Measurements from ENCODE around the gene NDUFC2.

DNA sequence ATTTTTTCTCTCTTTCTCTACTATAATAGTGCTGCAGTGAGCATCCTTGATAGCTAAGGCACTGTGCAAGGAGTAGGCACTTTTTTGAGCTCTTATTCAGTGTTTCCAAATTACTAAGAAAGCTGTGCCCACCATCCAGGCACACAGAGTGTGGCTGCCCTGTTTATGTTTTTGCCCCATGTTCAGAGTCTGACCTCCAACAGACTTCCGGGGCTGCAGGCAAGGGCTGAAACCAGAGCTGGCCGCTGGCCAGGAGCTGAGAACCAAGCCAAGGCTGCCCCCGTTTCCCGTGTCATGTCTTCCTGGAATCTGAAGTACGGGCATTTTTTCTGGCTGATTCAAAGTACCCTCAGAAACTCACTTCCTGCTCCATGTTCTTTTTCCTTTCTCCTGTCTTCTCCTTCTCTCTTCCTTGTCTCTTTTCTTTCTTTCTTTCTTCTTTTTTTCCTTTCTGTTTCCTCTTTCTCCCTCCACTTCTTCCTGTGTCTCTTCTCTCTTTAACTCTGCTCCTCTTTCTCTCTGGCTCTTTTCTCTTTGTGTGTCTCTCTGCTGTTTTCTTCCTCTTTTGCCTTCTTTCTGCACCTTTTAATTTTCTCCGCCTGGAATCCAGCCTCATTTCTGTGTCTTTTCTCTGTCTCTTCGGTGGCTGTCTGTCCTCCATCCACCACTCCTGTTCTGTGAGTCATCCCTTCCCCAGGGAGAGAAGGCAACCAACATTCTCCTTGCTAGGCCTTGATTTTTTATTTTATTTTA is 39.6 kb downstream of the NDUFC2 start:
- TF ChIP-seq, protein P1, sequence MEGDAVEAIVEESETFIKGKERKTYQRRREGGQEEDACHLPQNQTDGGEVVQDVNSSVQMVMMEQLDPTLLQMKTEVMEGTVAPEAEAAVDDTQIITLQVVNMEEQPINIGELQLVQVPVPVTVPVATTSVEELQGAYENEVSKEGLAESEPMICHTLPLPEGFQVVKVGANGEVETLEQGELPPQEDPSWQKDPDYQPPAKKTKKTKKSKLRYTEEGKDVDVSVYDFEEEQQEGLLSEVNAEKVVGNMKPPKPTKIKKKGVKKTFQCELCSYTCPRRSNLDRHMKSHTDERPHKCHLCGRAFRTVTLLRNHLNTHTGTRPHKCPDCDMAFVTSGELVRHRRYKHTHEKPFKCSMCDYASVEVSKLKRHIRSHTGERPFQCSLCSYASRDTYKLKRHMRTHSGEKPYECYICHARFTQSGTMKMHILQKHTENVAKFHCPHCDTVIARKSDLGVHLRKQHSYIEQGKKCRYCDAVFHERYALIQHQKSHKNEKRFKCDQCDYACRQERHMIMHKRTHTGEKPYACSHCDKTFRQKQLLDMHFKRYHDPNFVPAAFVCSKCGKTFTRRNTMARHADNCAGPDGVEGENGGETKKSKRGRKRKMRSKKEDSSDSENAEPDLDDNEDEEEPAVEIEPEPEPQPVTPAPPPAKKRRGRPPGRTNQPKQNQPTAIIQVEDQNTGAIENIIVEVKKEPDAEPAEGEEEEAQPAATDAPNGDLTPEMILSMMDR (conservative IDR thresholded peaks at IDR 0.05; ENCODE audit: low read depth in 2 of 2) = no peak
- no peak for TF ChIP-seq EZH2 (IDR thresholded peaks at IDR 0.05; ENCODE audit: low read depth, unreplicated experiment)
- TF ChIP-seq POLR2AphosphoS5 (IDR thresholded peaks at IDR 0.05; ENCODE audit: low read depth) = no peak
- TF ChIP-seq, protein P2, sequence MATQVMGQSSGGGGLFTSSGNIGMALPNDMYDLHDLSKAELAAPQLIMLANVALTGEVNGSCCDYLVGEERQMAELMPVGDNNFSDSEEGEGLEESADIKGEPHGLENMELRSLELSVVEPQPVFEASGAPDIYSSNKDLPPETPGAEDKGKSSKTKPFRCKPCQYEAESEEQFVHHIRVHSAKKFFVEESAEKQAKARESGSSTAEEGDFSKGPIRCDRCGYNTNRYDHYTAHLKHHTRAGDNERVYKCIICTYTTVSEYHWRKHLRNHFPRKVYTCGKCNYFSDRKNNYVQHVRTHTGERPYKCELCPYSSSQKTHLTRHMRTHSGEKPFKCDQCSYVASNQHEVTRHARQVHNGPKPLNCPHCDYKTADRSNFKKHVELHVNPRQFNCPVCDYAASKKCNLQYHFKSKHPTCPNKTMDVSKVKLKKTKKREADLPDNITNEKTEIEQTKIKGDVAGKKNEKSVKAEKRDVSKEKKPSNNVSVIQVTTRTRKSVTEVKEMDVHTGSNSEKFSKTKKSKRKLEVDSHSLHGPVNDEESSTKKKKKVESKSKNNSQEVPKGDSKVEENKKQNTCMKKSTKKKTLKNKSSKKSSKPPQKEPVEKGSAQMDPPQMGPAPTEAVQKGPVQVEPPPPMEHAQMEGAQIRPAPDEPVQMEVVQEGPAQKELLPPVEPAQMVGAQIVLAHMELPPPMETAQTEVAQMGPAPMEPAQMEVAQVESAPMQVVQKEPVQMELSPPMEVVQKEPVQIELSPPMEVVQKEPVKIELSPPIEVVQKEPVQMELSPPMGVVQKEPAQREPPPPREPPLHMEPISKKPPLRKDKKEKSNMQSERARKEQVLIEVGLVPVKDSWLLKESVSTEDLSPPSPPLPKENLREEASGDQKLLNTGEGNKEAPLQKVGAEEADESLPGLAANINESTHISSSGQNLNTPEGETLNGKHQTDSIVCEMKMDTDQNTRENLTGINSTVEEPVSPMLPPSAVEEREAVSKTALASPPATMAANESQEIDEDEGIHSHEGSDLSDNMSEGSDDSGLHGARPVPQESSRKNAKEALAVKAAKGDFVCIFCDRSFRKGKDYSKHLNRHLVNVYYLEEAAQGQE (IDR thresholded peaks at IDR 0.05; ENCODE audit: unreplicated experiment) = no peak
- TF ChIP-seq ZNF114 (CRISPR knock-in tag; IDR thresholded peaks at IDR 0.05) = no peak
- TF ChIP-seq EZH2phosphoT487 (IDR thresholded peaks at IDR 0.05; ENCODE audit: unreplicated experiment) = no peak
- no peak for TF ChIP-seq CREB1 (CRISPR knock-in tag; IDR thresholded peaks at IDR 0.05; ENCODE audit: low read depth)
